ELR (cell line): Measurements from ENCODE around the gene CAMLG.

ENCODE experiments used
- DNase-seq: peaks from one replicate; pipeline ENCODE4 v3.0.0-alpha.2; 2015; ENCODE audit warnings: low read depth

The CAMLG gene

GRCh38 chr5:134784241-134784920 is 46.0 kb downstream of the CAMLG start:
- DNase-seq: peak; percentile 40

- peak; percentile 73 for DNase-seq
These were observed 46.7 kb downstream of the CAMLG start for GRCh38 chr5:134784946-134785620.

- no peak for DNase-seq
These were observed 49.3 kb downstream of the CAMLG start for GRCh38 chr5:134787692-134788091.

- no peak for DNase-seq
These were observed 53.2 kb downstream of the CAMLG start for GRCh38 chr5:134791580-134791979.

GRCh38 chr5:134792286-134792685 is 53.9 kb downstream of the CAMLG start:
- DNase-seq: no peak

GRCh38 chr5:134793111-134793510 is 54.8 kb downstream of the CAMLG start:
- DNase-seq: no peak

- DNase-seq: peak; percentile 22
These were observed 55.7 kb downstream of the CAMLG start for GRCh38 chr5:134794082-134794481.

GRCh38 chr5:134794819-134795218 is 56.5 kb downstream of the CAMLG start:
- DNase-seq: no peak

GRCh38 chr5:134798468-134798867 is 60.1 kb downstream of the CAMLG start:
- no peak for DNase-seq
